Measurements from ENCODE around the gene KLRC3.

DNA sequence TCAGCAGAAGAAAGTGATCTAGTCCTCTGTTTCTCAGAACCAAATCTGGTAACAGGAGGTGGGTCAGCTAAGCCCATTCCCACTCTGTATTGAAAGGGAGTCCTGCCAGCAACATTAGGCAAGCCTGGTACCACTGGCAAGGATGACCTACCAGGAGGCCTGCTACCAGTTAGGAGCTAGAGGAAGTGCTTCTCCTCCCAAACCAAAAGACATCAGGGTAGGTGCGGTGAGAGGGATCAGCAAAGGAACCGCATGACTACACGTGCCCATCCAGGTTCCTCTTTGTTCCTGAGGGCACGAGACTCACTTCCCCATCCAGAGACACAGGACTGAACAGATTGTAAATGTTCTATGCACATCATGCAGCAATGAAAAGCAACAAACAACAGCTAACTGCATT lies 13.7 kb downstream of the KLRC3 start:
- no peak for TF ChIP-seq CTCF (IDR thresholded peaks at IDR 0.05)
- no peak for TF ChIP-seq POLR2A (IDR thresholded peaks at IDR 0.05)
